ENCODE data around the gene SLBP.

Gene SLBP

GRCh38 chr4:1669850-1670249 lies 42.3 kb downstream of the SLBP start:
- TF ChIP-seq, protein P1, sequence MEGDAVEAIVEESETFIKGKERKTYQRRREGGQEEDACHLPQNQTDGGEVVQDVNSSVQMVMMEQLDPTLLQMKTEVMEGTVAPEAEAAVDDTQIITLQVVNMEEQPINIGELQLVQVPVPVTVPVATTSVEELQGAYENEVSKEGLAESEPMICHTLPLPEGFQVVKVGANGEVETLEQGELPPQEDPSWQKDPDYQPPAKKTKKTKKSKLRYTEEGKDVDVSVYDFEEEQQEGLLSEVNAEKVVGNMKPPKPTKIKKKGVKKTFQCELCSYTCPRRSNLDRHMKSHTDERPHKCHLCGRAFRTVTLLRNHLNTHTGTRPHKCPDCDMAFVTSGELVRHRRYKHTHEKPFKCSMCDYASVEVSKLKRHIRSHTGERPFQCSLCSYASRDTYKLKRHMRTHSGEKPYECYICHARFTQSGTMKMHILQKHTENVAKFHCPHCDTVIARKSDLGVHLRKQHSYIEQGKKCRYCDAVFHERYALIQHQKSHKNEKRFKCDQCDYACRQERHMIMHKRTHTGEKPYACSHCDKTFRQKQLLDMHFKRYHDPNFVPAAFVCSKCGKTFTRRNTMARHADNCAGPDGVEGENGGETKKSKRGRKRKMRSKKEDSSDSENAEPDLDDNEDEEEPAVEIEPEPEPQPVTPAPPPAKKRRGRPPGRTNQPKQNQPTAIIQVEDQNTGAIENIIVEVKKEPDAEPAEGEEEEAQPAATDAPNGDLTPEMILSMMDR (IDR thresholded peaks at IDR 0.05): no peak

GRCh38 chr4:1669270-1669669 lies 42.8 kb downstream of the SLBP start:
- TF ChIP-seq, protein P1 (IDR thresholded peaks at IDR 0.05): no peak

- TF ChIP-seq, protein P1 (IDR thresholded peaks at IDR 0.05): no peak
Measured at GRCh38 chr4:1668488-1668840, 43.7 kb downstream of the SLBP start.

- TF ChIP-seq, protein P1 (IDR thresholded peaks at IDR 0.05): no peak
Measured at GRCh38 chr4:1667273-1667672, 44.8 kb downstream of the SLBP start.

- TF ChIP-seq, protein P1 (IDR thresholded peaks at IDR 0.05): no peak
Measured at GRCh38 chr4:1666391-1666790, 45.7 kb downstream of the SLBP start.

DNA sequence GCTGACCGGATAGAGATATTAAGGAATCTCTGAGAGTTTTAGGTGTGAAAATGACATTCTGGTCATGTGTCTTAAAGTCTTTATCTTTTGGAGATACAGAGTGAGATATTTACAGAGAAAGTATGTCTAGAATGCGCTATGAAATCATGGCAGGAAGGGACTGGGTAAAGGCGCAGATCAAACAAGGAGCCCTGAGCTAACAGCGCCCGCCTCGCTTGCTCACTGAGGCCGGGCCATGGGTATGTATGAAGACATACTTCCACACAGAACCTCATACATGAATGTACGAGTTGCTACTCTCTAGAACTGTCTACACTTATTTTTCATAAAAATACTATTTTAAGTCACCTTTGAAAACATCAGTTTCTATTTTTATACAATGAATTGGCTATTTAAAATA lies 48.0 kb downstream of the SLBP start:
- TF ChIP-seq, protein P1 (IDR thresholded peaks at IDR 0.05): no peak

DNA sequence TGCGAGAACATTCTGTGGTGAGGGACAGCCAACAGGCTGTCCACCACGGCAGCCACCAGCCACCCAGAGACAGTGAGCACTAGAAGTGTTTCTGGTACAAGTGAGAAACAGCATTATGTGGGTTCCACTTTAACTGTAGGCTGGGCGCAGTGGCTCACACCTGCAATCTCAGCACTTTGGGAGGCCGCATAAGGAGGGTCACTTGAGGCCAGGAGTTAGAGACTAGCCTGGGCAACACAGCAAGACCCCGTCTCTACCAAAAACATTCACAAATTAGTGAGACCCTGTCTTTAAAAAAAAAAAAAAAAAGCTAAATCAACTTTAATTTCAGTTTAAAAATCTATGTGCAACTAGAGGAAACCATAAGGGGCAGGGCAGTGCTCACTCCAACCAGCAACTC lies 48.6 kb downstream of the SLBP start:
- TF ChIP-seq, protein P1 (IDR thresholded peaks at IDR 0.05): no peak

- TF ChIP-seq, protein P1 (IDR thresholded peaks at IDR 0.05): no peak
Measured at GRCh38 chr4:1661695-1662094, 50.4 kb downstream of the SLBP start.
